ENCODE measurements around the gene EPHB1.

The EPHB1 gene

GRCh38 chr3:135117977-135118376 lies 322.9 kb downstream of the EPHB1 start:
- Mint-ChIP-seq H3K4me1 (no peaks in the 10 kb centered on the region), H3K4me3 (no peak overlapping the region), H3K27me3 (no peaks in the 10 kb centered on the region), H3K36me3 (no peaks in the 10 kb centered on the region), H3K27ac (no peak overlapping the region), H3K9me3 (no peaks in the 10 kb centered on the region)
- ATAC-seq: peak; percentile 41

- Mint-ChIP-seq H3K4me1 (no peaks in the 10 kb centered on the region), H3K27me3 (no peaks in the 10 kb centered on the region), H3K4me3 (no peak overlapping the region), H3K36me3 (no peaks in the 10 kb centered on the region), H3K27ac (no peak overlapping the region), H3K9me3 (no peaks in the 10 kb centered on the region)
- ATAC-seq: no peak
Observed at GRCh38 chr3:135118792-135119191, 323.7 kb downstream of the EPHB1 start.

- Mint-ChIP-seq H3K27ac (no peak overlapping the region), H3K9me3 (peaks cover 4% of the 10 kb centered on the region), H3K27me3 (no peaks in the 10 kb centered on the region), H3K36me3 (no peaks in the 10 kb centered on the region), H3K4me1 (no peaks in the 10 kb centered on the region), H3K4me3 (no peak overlapping the region)
- no peak for ATAC-seq
Observed at GRCh38 chr3:135125171-135125801, 330.2 kb downstream of the EPHB1 start.

GRCh38 chr3:135127946-135128470 lies 332.9 kb downstream of the EPHB1 start:
- ATAC-seq: no peak
- H3K4me1 Mint-ChIP-seq: no peaks in the 10 kb centered on the region
- no peak overlapping the region for H3K4me3 Mint-ChIP-seq
- H3K27me3 Mint-ChIP-seq: no peaks in the 10 kb centered on the region
- no peak overlapping the region for H3K27ac Mint-ChIP-seq
- peaks cover 4% of the 10 kb centered on the region for H3K9me3 Mint-ChIP-seq
- H3K36me3 Mint-ChIP-seq: no peaks in the 10 kb centered on the region

GRCh38 chr3:135128818-135129217 lies 333.8 kb downstream of the EPHB1 start:
- no peak overlapping the region for H3K4me3 Mint-ChIP-seq
- H3K4me1 Mint-ChIP-seq: no peaks in the 10 kb centered on the region
- peaks cover 4% of the 10 kb centered on the region for H3K9me3 Mint-ChIP-seq
- no peak for ATAC-seq
- no peaks in the 10 kb centered on the region for H3K36me3 Mint-ChIP-seq
- H3K27me3 Mint-ChIP-seq: no peaks in the 10 kb centered on the region
- no peak overlapping the region for H3K27ac Mint-ChIP-seq

GRCh38 chr3:135131290-135131689 lies 336.2 kb downstream of the EPHB1 start:
- no peak for ATAC-seq
- Mint-ChIP-seq H3K4me3 (no peak overlapping the region), H3K27ac (no peak overlapping the region), H3K27me3 (no peaks in the 10 kb centered on the region), H3K4me1 (no peaks in the 10 kb centered on the region), H3K36me3 (no peaks in the 10 kb centered on the region), H3K9me3 (no peaks in the 10 kb centered on the region)

GRCh38 chr3:135133905-135134683 lies 339.0 kb downstream of the EPHB1 start:
- Mint-ChIP-seq H3K4me1 (no peaks in the 10 kb centered on the region), H3K4me3 (no peak overlapping the region), H3K36me3 (no peaks in the 10 kb centered on the region), H3K27ac (no peak overlapping the region), H3K27me3 (no peaks in the 10 kb centered on the region), H3K9me3 (no peaks in the 10 kb centered on the region)
- no peak for ATAC-seq

GRCh38 chr3:135134684-135135075 lies 339.6 kb downstream of the EPHB1 start:
- H3K4me3 Mint-ChIP-seq: no peak overlapping the region
- H3K27ac Mint-ChIP-seq: no peak overlapping the region
- H3K27me3 Mint-ChIP-seq: no peaks in the 10 kb centered on the region
- H3K9me3 Mint-ChIP-seq: no peaks in the 10 kb centered on the region
- ATAC-seq: no peak
- no peaks in the 10 kb centered on the region for H3K36me3 Mint-ChIP-seq
- no peaks in the 10 kb centered on the region for H3K4me1 Mint-ChIP-seq

GRCh38 chr3:135135445-135135844 lies 340.4 kb downstream of the EPHB1 start:
- Mint-ChIP-seq H3K9me3 (no peaks in the 10 kb centered on the region), H3K27me3 (no peaks in the 10 kb centered on the region), H3K4me3 (no peak overlapping the region), H3K27ac (no peak overlapping the region), H3K4me1 (no peaks in the 10 kb centered on the region), H3K36me3 (no peaks in the 10 kb centered on the region)
- ATAC-seq: no peak

GRCh38 chr3:135136361-135137100 lies 341.5 kb downstream of the EPHB1 start:
- Mint-ChIP-seq H3K27ac (no peak overlapping the region), H3K27me3 (no peaks in the 10 kb centered on the region), H3K9me3 (no peaks in the 10 kb centered on the region), H3K4me3 (no peak overlapping the region), H3K36me3 (no peaks in the 10 kb centered on the region), H3K4me1 (no peaks in the 10 kb centered on the region)
- ATAC-seq: no peak

GRCh38 chr3:135137296-135137695 lies 342.2 kb downstream of the EPHB1 start:
- Mint-ChIP-seq H3K36me3 (no peaks in the 10 kb centered on the region), H3K9me3 (no peaks in the 10 kb centered on the region), H3K4me1 (no peaks in the 10 kb centered on the region), H3K4me3 (no peak overlapping the region), H3K27ac (no peak overlapping the region), H3K27me3 (peaks cover under 1% of the 10 kb centered on the region)
- no peak for ATAC-seq

GRCh38 chr3:135138776-135139175 lies 343.7 kb downstream of the EPHB1 start:
- no peak for ATAC-seq
- H3K27ac Mint-ChIP-seq: no peak overlapping the region
- H3K4me1 Mint-ChIP-seq: no peaks in the 10 kb centered on the region

GRCh38 chr3:135140591-135140990 lies 345.5 kb downstream of the EPHB1 start:
- H3K4me3 Mint-ChIP-seq: no peak overlapping the region
- H3K27ac Mint-ChIP-seq: no peak overlapping the region
- H3K4me1 Mint-ChIP-seq: no peaks in the 10 kb centered on the region

More at GRCh38 chr3:135138776-135139175, 343.7 kb downstream of the EPHB1 start:
- Mint-ChIP-seq H3K4me3 (no peak overlapping the region), H3K9me3 (no peaks in the 10 kb centered on the region), H3K36me3 (no peaks in the 10 kb centered on the region), H3K27me3 (peaks cover 8% of the 10 kb centered on the region)

GRCh38 chr3:135141160-135141559 lies 346.1 kb downstream of the EPHB1 start:
- H3K27ac Mint-ChIP-seq: no peak overlapping the region
- no peaks in the 10 kb centered on the region for H3K4me1 Mint-ChIP-seq
- no peaks in the 10 kb centered on the region for H3K36me3 Mint-ChIP-seq
- H3K4me3 Mint-ChIP-seq: no peak overlapping the region
- no peak for ATAC-seq
- peaks cover 8% of the 10 kb centered on the region for H3K27me3 Mint-ChIP-seq
- H3K9me3 Mint-ChIP-seq: no peaks in the 10 kb centered on the region

More at GRCh38 chr3:135140591-135140990, 345.5 kb downstream of the EPHB1 start:
- ATAC-seq: no peak
- no peaks in the 10 kb centered on the region for H3K9me3 Mint-ChIP-seq
- H3K36me3 Mint-ChIP-seq: no peaks in the 10 kb centered on the region
- H3K27me3 Mint-ChIP-seq: peaks cover 8% of the 10 kb centered on the region

GRCh38 chr3:135141672-135142071 lies 346.6 kb downstream of the EPHB1 start:
- H3K4me3 Mint-ChIP-seq: no peak overlapping the region
- no peaks in the 10 kb centered on the region for H3K36me3 Mint-ChIP-seq
- ATAC-seq: no peak
- H3K9me3 Mint-ChIP-seq: no peaks in the 10 kb centered on the region
- no peak overlapping the region for H3K27ac Mint-ChIP-seq
- no peaks in the 10 kb centered on the region for H3K4me1 Mint-ChIP-seq
- H3K27me3 Mint-ChIP-seq: peaks cover 8% of the 10 kb centered on the region

Data from stimulated activated memory B cell treated with anti-CD40 and anti-IgM and Interleukin-4, amounts not matched to agents 10 μg/mL and 1 μg/mL and 100 μg/mL, for 72 hours (primary cell).